K562 (cell line): ENCODE data around the gene PUM1. TPM values are rescaled to one million over a fixed set of nuclear protein-coding genes. Genes with fewer than 3 reads are reported as not detected.

ENCODE experiments used
- BRD9 ChIP-seq: fragments of 450-650 bp; IDR thresholded peaks from 2 replicates; pipeline ENCODE4 v1.6.1; 2018; ENCODE audit warnings: low read depth; ENCODE audit not compliant: partially characterized antibody
- CBX1 ChIP-seq: sonication (generic); IDR thresholded peaks from 2 replicates; pipeline ENCODE4 v1.6.1; 2016; ENCODE audit warnings: antibody characterized with exemption, low read depth, mild to moderate bottlenecking
- ESRRA ChIP-seq: fragments of 450-650 bp; IDR thresholded peaks from 2 replicates; pipeline ENCODE4 v1.6.1; 2014; ENCODE audit warnings: low read depth, mild to moderate bottlenecking, moderate library complexity, borderline replicate concordance
- ESRRB ChIP-seq: fragments of 250-450 bp; sonication (Bioruptor Pico); IDR thresholded peaks from 2 replicates; pipeline ENCODE4 v1.5.0; 2020; ENCODE audit warnings: mild to moderate bottlenecking, moderate library complexity, borderline replicate concordance
- FOXM1 ChIP-seq, 2 experiments: fragments of 450-650 bp in 1 of 2; sonication (generic) in 1 of 2; formaldehyde crosslinking in 1 of 2; IDR thresholded peaks; 2 replicates each; pipeline versions ENCODE4 v1.6.1 to v1.9.0; 2017 to 2022; ENCODE audit warnings: low read depth in 2 of 2, mild to moderate bottlenecking in 2 of 2, missing genetic modification reagents in 1 of 2, moderate library complexity in 1 of 2
- GABPB1 ChIP-seq: sonication (generic); formaldehyde crosslinking; IDR thresholded peaks from 2 replicates; pipeline ENCODE4 v1.8.0; 2022; ENCODE audit warnings: mild to moderate bottlenecking, missing genetic modification reagents
- JUN ChIP-seq, 2 experiments: sonication (generic) in 1 of 2; formaldehyde crosslinking in 1 of 2; IDR thresholded peaks; 2 replicates each; pipeline versions ENCODE4 v1.6.1 to v1.8.0; 2012 to 2022; ENCODE audit warnings: borderline replicate concordance in 2 of 2, mild to moderate bottlenecking in 2 of 2, improper control_type of control experiment in 1 of 2, low read depth in 1 of 2, low read length in 1 of 2, missing genetic modification reagents in 1 of 2
- MYC ChIP-seq, 2 experiments: fragments of 250-450 bp in 1 of 2; sonication (Bioruptor Pico) in 1 of 2; IDR thresholded peaks; 2 replicates each; pipeline versions ENCODE4 v1.5.1 to v1.6.1; 2012 to 2021; ENCODE audit warnings: low read depth in 2 of 2, borderline replicate concordance in 1 of 2, improper control_type of control experiment in 1 of 2, low read length in 1 of 2, mild to moderate bottlenecking in 1 of 2, moderate library complexity in 1 of 2
- NR3C1 ChIP-seq: sonication (generic); formaldehyde crosslinking; IDR thresholded peaks from 2 replicates; pipeline ENCODE4 v1.8.1; 2022; ENCODE audit warnings: missing genetic modification reagents
- PRPF4 ChIP-seq: fragments of 200-400 bp; formaldehyde crosslinking; IDR thresholded peaks from one replicate; pipeline ENCODE4 v1.6.1; 2017; ENCODE audit warnings: low read length, low read depth, mild to moderate bottlenecking; ENCODE audit not compliant: insufficient read depth, poor library complexity, severe bottlenecking
- PTBP1 ChIP-seq: fragments of 200-400 bp; formaldehyde crosslinking; IDR thresholded peaks from 2 replicates; pipeline ENCODE4 v1.6.1; 2017; ENCODE audit warnings: low read depth, low read length
- SMARCA5 ChIP-seq: fragments of 450-650 bp; IDR thresholded peaks from 2 replicates; pipeline ENCODE4 v1.6.1; 2016
- SRSF9 ChIP-seq: fragments of 200-400 bp; formaldehyde crosslinking; IDR thresholded peaks from 2 replicates; pipeline ENCODE4 v1.6.1; 2017; ENCODE audit warnings: low read depth, low read length, borderline replicate concordance
- polyA plus RNA-seq, 8 experiments: library from polyadenylated mRNA; depleted of rRNA in 4 of 8; stranded (reverse) in 5 of 8; unstranded in 3 of 8; fragments of >200 nt; fragmentation: Nextera tagmentation in 2 of 8; fragmentation: Illumina TruSeq in 1 of 8; extraction: Ambion mirVana in 2 of 8; extraction: Trizol in 1 of 8; gene quantifications; 2 replicates each; pipeline versions ENCODE4 v1.2.1 to v1.2.3, GENCODE V29; 2011 to 2014; ENCODE audit warnings: inconsistent platforms in 1 of 8, missing spikeins in 1 of 8
- total RNA-seq, 7 experiments: library from RNA; depleted of rRNA in 6 of 7; stranded (reverse); fragments of >200 nt in 6 of 7; fragmentation: Illumina TruSeq in 2 of 7; extraction: Trizol in 2 of 7; gene quantifications; 2 replicates each; pipeline versions ENCODE4 v1.2.1 to v1.2.3, GENCODE V29; 2011 to 2021; ENCODE audit warnings: low replicate concordance in 1 of 7
- TF ChIP-seq, protein P1 (sequence below): sonication (generic); formaldehyde crosslinking; IDR thresholded peaks from 2 replicates; pipeline ENCODE4 v1.8.1; 2023; ENCODE audit warnings: mild to moderate bottlenecking, missing genetic modification reagents
- TF ChIP-seq, protein P2 (sequence below): sonication (generic); formaldehyde crosslinking; IDR thresholded peaks from 2 replicates; pipeline ENCODE4 v1.9.0; 2022; ENCODE audit warnings: mild to moderate bottlenecking, missing genetic modification reagents
- TF ChIP-seq, protein P3 (sequence below): IDR thresholded peaks from 2 replicates; pipeline ENCODE4 v1.6.1; 2016; ENCODE audit warnings: missing genetic modification characterization, missing compliant biosample characterization
- TF ChIP-seq, protein P4 (sequence below), 3 experiments: fragments of 200-800 bp in 1 of 3; sonication (Bioruptor generic) in 1 of 3; sonication (generic) in 1 of 3; formaldehyde crosslinking in 1 of 3; IDR thresholded peaks; 2 replicates each; pipeline versions ENCODE4 v1.6.1 to v1.8.0; 2016 to 2022; ENCODE audit warnings: mild to moderate bottlenecking in 2 of 3, missing compliant biosample characterization in 2 of 3, missing genetic modification characterization in 2 of 3, missing genetic modification reagents in 1 of 3
- TF ChIP-seq, protein P5 (sequence below): sonication (generic); formaldehyde crosslinking; IDR thresholded peaks from 2 replicates; pipeline ENCODE4 v1.4.0; 2020; ENCODE audit warnings: mild to moderate bottlenecking, missing genetic modification reagents

The PUM1 gene
- total and polyA plus RNA-seq, 9 of the 15 experiments (the other 6 are each of a cell fraction or from before 2014, with no cell fraction given), result 37.7 to 104 (median 55.7) TPM

DNA sequence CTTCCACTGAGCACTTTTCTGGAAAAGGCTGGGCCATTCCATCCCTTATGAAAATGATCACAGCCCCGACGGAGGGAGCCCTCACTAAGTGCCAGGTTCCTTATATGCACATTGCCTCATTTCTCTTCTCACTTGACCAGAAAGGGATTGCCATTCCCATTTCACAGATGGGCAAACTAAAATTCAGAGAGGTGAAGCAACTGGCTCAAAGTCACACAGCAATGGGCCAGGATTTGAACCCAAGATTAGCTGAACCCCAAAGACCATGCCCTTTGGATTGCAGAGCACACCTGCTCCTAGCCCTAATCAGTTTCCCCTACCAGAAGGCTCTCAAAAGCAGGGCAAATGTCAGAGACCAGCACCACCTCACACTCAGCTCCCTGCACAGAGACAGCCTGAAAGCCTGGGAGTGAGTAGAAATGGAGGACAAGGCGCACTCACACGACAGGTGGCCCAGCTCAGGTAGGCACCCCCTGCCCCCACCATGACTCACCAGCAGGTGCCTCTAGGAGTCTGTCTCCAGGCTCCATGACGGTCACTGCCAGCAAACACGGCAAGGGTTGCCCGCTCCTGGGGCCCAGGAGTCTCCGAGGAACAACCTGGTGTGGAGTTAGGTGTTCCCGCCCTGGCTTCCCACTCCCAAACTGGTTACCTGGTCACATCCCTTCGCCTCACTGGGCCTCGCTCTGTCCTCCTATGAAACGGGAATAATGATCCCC is 178.6 kb downstream of the PUM1 start (continued):
- TF ChIP-seq, protein P1, sequence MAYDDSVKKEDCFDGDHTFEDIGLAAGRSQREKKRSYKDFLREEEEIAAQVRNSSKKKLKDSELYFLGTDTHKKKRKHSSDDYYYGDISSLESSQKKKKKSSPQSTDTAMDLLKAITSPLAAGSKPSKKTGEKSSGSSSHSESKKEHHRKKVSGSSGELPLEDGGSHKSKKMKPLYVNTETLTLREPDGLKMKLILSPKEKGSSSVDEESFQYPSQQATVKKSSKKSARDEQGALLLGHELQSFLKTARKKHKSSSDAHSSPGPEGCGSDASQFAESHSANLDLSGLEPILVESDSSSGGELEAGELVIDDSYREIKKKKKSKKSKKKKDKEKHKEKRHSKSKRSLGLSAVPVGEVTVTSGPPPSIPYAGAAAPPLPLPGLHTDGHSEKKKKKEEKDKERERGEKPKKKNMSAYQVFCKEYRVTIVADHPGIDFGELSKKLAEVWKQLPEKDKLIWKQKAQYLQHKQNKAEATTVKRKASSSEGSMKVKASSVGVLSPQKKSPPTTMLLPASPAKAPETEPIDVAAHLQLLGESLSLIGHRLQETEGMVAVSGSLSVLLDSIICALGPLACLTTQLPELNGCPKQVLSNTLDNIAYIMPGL (CRISPR knock-in tag), result no peak
- no peak for TF ChIP-seq ESRRB
- peak; percentile 94; the same call in 1 of the 2 replicates for TF ChIP-seq PTBP1
- TF ChIP-seq MYC (IDR thresholded peaks at IDR 0.05; ENCODE audit: low read depth, low read length), result no peak
- no peak for TF ChIP-seq MYC (CRISPR knock-in tag; IDR thresholded peaks at IDR 0.05; ENCODE audit: borderline replicate concordance, low read depth)
- TF ChIP-seq NR3C1 (CRISPR knock-in tag), result no peak
- no peak for TF ChIP-seq SRSF9
- TF ChIP-seq ESRRA, result no peak
- peak; percentile 95 for TF ChIP-seq BRD9
- TF ChIP-seq, protein P2, sequence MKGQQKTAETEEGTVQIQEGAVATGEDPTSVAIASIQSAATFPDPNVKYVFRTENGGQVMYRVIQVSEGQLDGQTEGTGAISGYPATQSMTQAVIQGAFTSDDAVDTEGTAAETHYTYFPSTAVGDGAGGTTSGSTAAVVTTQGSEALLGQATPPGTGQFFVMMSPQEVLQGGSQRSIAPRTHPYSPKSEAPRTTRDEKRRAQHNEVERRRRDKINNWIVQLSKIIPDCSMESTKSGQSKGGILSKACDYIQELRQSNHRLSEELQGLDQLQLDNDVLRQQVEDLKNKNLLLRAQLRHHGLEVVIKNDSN (CRISPR knock-in tag), result no peak
- TF ChIP-seq PRPF4, result no peak
- TF ChIP-seq GABPB1 (CRISPR knock-in tag), result no peak
- peak; percentile 99; the same call in 1 of the 2 replicates for TF ChIP-seq CBX1
- peak; percentile 22; the same call in 1 of the 2 replicates for TF ChIP-seq FOXM1 (IDR thresholded peaks at IDR 0.05; ENCODE audit: low read depth)
- no peak for TF ChIP-seq FOXM1 (CRISPR knock-in tag; IDR thresholded peaks at IDR 0.05; ENCODE audit: low read depth)
- TF ChIP-seq, protein P3, sequence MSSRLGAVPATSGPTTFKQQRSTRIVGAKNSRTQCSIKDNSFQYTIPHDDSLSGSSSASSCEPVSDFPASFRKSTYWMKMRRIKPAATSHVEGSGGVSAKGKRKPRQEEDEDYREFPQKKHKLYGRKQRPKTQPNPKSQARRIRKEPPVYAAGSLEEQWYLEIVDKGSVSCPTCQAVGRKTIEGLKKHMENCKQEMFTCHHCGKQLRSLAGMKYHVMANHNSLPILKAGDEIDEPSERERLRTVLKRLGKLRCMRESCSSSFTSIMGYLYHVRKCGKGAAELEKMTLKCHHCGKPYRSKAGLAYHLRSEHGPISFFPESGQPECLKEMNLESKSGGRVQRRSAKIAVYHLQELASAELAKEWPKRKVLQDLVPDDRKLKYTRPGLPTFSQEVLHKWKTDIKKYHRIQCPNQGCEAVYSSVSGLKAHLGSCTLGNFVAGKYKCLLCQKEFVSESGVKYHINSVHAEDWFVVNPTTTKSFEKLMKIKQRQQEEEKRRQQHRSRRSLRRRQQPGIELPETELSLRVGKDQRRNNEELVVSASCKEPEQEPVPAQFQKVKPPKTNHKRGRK (tag), result no peak
- peak; percentile 100 for TF ChIP-seq SMARCA5
- TF ChIP-seq, protein P4, sequence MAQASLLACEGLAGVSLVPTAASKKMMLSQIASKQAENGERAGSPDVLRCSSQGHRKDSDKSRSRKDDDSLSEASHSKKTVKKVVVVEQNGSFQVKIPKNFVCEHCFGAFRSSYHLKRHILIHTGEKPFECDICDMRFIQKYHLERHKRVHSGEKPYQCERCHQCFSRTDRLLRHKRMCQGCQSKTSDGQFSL (CRISPR knock-in tag; IDR thresholded peaks at IDR 0.05), result peak; percentile 63
- TF ChIP-seq, protein P4 (tag; IDR thresholded peaks at IDR 0.05), result peak in 1 of 2 experiments; percentile 21; a peak in 1 of 4 replicates
- no peak for TF ChIP-seq JUN (IDR thresholded peaks at IDR 0.05; ENCODE audit: borderline replicate concordance, low read depth, low read length)
- no peak for TF ChIP-seq JUN (CRISPR knock-in tag; IDR thresholded peaks at IDR 0.05; ENCODE audit: borderline replicate concordance)
- TF ChIP-seq, protein P5, sequence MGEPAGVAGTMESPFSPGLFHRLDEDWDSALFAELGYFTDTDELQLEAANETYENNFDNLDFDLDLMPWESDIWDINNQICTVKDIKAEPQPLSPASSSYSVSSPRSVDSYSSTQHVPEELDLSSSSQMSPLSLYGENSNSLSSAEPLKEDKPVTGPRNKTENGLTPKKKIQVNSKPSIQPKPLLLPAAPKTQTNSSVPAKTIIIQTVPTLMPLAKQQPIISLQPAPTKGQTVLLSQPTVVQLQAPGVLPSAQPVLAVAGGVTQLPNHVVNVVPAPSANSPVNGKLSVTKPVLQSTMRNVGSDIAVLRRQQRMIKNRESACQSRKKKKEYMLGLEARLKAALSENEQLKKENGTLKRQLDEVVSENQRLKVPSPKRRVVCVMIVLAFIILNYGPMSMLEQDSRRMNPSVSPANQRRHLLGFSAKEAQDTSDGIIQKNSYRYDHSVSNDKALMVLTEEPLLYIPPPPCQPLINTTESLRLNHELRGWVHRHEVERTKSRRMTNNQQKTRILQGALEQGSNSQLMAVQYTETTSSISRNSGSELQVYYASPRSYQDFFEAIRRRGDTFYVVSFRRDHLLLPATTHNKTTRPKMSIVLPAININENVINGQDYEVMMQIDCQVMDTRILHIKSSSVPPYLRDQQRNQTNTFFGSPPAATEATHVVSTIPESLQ (CRISPR knock-in tag), result no peak
